SK-N-SH (cell line): ENCODE results near the gene GTF3C1. TPM values are rescaled to one million over a fixed set of nuclear protein-coding genes. Genes with fewer than 3 reads are reported as not detected.

ENCODE experiments used
- CTCF ChIA-PET: fragments of 300-600, 350-600 bp; formaldehyde crosslinking; extraction: SDS; loops from one replicate; lab custom pipeline; 2021; lab: Yijun Ruan, JAX
- POLR2A ChIA-PET: fragments of 350-600 bp; sonication (Branson Sonifier 250); formaldehyde crosslinking; extraction: SDS; loops from one replicate; lab custom pipeline; 2020; ENCODE audit warnings: antibody characterized with exemption, inconsistent platforms; lab: Yijun Ruan, JAX
- DNase-seq: peaks from one replicate; pipeline ENCODE4 v3.0.0; 2012
- H2AFZ ChIP-seq: fragments of 200-600 bp; sonication (generic); 2 replicates; pipeline ENCODE4 v1.8.1; 2016; ENCODE audit warnings: antibody characterized with exemption, mild to moderate bottlenecking, low read depth
- H3F3A ChIP-seq: fragments of 200-600 bp; sonication (generic); replicated peaks from 2 replicates; pipeline ENCODE3; 2016; ENCODE audit warnings: antibody characterized with exemption, mild to moderate bottlenecking; ENCODE audit not compliant: insufficient read depth
- H3K27ac ChIP-seq, 2 experiments: fragments of 200-500 bp in 1 of 2; fragments of 200-600 bp in 1 of 2; sonication (Bioruptor generic) in 1 of 2; sonication (generic), shearing (Covaris generic) in 1 of 2; 2 replicates each; pipeline versions ENCODE4 v1.5.1 to v1.6.1; 2014 to 2016; ENCODE audit warnings: low read depth in 2 of 2, inconsistent platforms in 1 of 2, low read length in 1 of 2, mild to moderate bottlenecking in 1 of 2, mixed read lengths in 1 of 2
- H3K27me3 ChIP-seq: fragments of 200-600 bp; sonication (generic), shearing (Covaris generic); 2 replicates; pipeline ENCODE4 v1.6.1; 2016; ENCODE audit warnings: mixed run types; ENCODE audit not compliant: insufficient read depth
- H3K36me3 ChIP-seq, 2 experiments: fragments of 200-500 bp in 1 of 2; fragments of 200-600 bp in 1 of 2; sonication (Bioruptor generic) in 1 of 2; sonication (generic) in 1 of 2; replicated peaks in 1 of 2; 2 replicates each; pipeline versions ENCODE3 to v1.5.1; 2014 to 2016; ENCODE audit warnings: low read length in 1 of 2, mild to moderate bottlenecking in 1 of 2; ENCODE audit not compliant: insufficient read depth in 2 of 2, control insufficient read depth in 1 of 2
- H3K4me1 ChIP-seq, 2 experiments: fragments of 200-500 bp in 1 of 2; fragments of 200-600 bp in 1 of 2; sonication (Bioruptor generic) in 1 of 2; sonication (generic), shearing (Covaris generic) in 1 of 2; 2 replicates each; pipeline versions ENCODE4 v1.5.1 to v1.6.1; 2014 to 2016; ENCODE audit warnings: low read depth in 1 of 2, low read length in 1 of 2, mixed run types in 1 of 2; ENCODE audit not compliant: insufficient read depth in 2 of 2, control insufficient read depth in 1 of 2
- H3K4me2 ChIP-seq: fragments of 200-600 bp; sonication (generic), shearing (Covaris generic); 2 replicates; pipeline ENCODE4 v1.6.1; 2017; ENCODE audit warnings: mixed run types
- H3K4me3 ChIP-seq, 2 experiments: fragments of 200-500 bp in 1 of 2; fragments of 200-600 bp in 1 of 2; sonication (Bioruptor generic) in 1 of 2; sonication (generic), shearing (Covaris generic) in 1 of 2; 2 replicates each; pipeline versions ENCODE4 v1.5.1 to v1.8.1; 2014 to 2016; ENCODE audit warnings: low read depth in 2 of 2, inconsistent platforms in 1 of 2, low read length in 1 of 2, mild to moderate bottlenecking in 1 of 2, mixed read lengths in 1 of 2, moderate library complexity in 1 of 2
- H3K79me2 ChIP-seq: fragments of 200-600 bp; sonication (generic); 2 replicates; pipeline ENCODE4 v1.8.1; 2017; ENCODE audit warnings: mild to moderate bottlenecking; ENCODE audit not compliant: insufficient read depth
- H3K9ac ChIP-seq: fragments of 200-600 bp; sonication (generic); 2 replicates; pipeline ENCODE4 v1.6.1; 2017; ENCODE audit warnings: mixed run types
- H3K9me2 ChIP-seq: fragments of 200-600 bp; sonication (generic); 2 replicates; pipeline ENCODE4 v1.6.1; 2017; ENCODE audit warnings: mixed run types
- H3K9me3 ChIP-seq: fragments of 200-600 bp; sonication (generic); 2 replicates; pipeline ENCODE4 v1.6.1; 2017; ENCODE audit warnings: mixed run types, mild to moderate bottlenecking, moderate library complexity
- H4K20me1 ChIP-seq: fragments of 200-600 bp; sonication (generic); 2 replicates; pipeline ENCODE4 v1.6.1; 2017; ENCODE audit warnings: mild to moderate bottlenecking, mixed run types; ENCODE audit not compliant: insufficient read depth
- EP300 ChIP-seq, 2 experiments: IDR thresholded peaks; 2 replicates each; pipeline versions ENCODE4 v1.4.0 to v1.6.1; 2012; ENCODE audit warnings: borderline replicate concordance in 1 of 2, low read depth in 1 of 2, low read length in 1 of 2
- FOXJ3 ChIP-seq: sonication (generic); formaldehyde crosslinking; IDR thresholded peaks from 2 replicates; pipeline ENCODE4 v1.5.1; 2020; ENCODE audit warnings: mild to moderate bottlenecking, missing genetic modification reagents
- GATA2 ChIP-seq: sonication (generic); formaldehyde crosslinking; IDR thresholded peaks from 2 replicates; pipeline ENCODE4 v1.5.0; 2020; ENCODE audit warnings: mild to moderate bottlenecking, missing genetic modification reagents
- NRF1 ChIP-seq: IDR thresholded peaks from 2 replicates; pipeline ENCODE4 v1.6.1; 2012; ENCODE audit warnings: low read depth, mild to moderate bottlenecking, low read length
- SIN3A ChIP-seq: IDR thresholded peaks from 2 replicates; pipeline ENCODE4 v1.6.1; 2012; ENCODE audit warnings: low read depth, mild to moderate bottlenecking, low read length, moderate library complexity, borderline replicate concordance
- SMC3 ChIP-seq: IDR thresholded peaks from 2 replicates; pipeline ENCODE4 v1.6.1; 2012; ENCODE audit warnings: low read depth, low read length, improper control_type of control experiment
- TCF12 ChIP-seq: IDR thresholded peaks from 2 replicates; pipeline ENCODE4 v1.4.0; 2012
- WGBS: methylation state at CpG from one replicate; pipeline ENCODE4 v1.1.6; 2017; ENCODE audit warnings: low lambda C conversion rate; 5-methylcytosine and 5-hydroxymethylcytosine counted together
- polyA plus RNA-seq, 3 experiments: library from polyadenylated mRNA; depleted of rRNA; stranded (reverse); fragments of >200 nt; gene quantifications; 2 replicates each; pipeline ENCODE4 v1.2.3, GENCODE V29; 2012
- TF ChIP-seq, protein P1 (sequence below): IDR thresholded peaks from 2 replicates; pipeline ENCODE4; 2012
- TF ChIP-seq, protein P2 (sequence below): IDR thresholded peaks from 2 replicates; pipeline ENCODE4 v1.4.0; 2012; ENCODE audit warnings: low read depth, borderline replicate concordance

The GTF3C1 gene
- polyA plus RNA-seq, 1 of the 3 experiments (the other 2 are of a cell fraction), result 47.2 TPM

DNA sequence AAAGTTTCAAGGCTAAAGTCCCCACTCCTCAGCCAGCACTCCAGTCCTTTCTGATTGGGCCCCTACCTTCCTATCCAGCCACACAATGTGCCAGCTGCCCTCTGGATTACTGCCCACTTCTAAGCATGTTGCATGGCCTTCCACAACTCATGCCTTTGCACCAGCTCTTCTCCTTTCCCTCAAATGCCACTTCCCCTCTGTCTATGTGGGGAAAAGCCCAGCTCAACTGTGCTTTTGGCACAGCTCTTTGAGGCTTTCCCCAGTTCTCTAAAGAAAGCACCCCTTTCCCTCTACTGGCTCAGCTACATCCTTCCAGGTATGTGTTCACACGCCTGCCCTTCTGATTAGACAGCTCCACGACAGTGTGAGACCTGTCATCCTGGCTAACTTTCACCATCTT is 18.5 kb downstream of the GTF3C1 start:
- no peaks in the 10 kb centered on the region for H3K9me2 ChIP-seq
- H3K27me3 ChIP-seq, result no peaks in the 10 kb centered on the region
- no peak overlapping the region for H2AFZ ChIP-seq
- ChIA-PET CTCF (interaction anchor here (1.5 kb wide), 1 partner anchor 14 kb away, joined by 3 read pairs; no protein-coding TSS in a partner anchor), POLR2A (interaction anchor here (0.8 to 0.9 kb wide), 2 partner anchors 12 to 349 kb away, joined by 3 read pairs; no protein-coding TSS in a partner anchor)
- H3K79me2 ChIP-seq, result no peaks in the 10 kb centered on the region
- H3K27ac ChIP-seq, result no peak overlapping the region
- 0 out of 2 replicates have a peak, but pooled peaks cover 4% of the 10 kb centered on the region for H4K20me1 ChIP-seq
- peaks cover 55 to 66% of the 10 kb centered on the region in 2 experiments for H3K36me3 ChIP-seq
- peaks cover 4% of the 10 kb centered on the region for H3F3A ChIP-seq
- DNase-seq, result no peak
- H3K9me3 ChIP-seq, result no peaks in the 10 kb centered on the region
- 95% methylated on average over 2 of the region's 2 CpGs for WGBS
- H3K4me2 ChIP-seq, result no peak overlapping the region
- H3K4me1 ChIP-seq, result no peaks in the 10 kb centered on the region
- H3K9ac ChIP-seq, result no peak overlapping the region
- H3K4me3 ChIP-seq, result no peak overlapping the region
- no peak for TF ChIP-seq SMC3
- TF ChIP-seq, protein P1, sequence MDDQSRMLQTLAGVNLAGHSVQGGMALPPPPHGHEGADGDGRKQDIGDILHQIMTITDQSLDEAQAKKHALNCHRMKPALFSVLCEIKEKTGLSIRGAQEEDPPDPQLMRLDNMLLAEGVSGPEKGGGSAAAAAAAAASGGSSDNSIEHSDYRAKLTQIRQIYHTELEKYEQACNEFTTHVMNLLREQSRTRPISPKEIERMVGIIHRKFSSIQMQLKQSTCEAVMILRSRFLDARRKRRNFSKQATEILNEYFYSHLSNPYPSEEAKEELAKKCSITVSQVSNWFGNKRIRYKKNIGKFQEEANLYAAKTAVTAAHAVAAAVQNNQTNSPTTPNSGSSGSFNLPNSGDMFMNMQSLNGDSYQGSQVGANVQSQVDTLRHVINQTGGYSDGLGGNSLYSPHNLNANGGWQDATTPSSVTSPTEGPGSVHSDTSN, result no peak

DNA sequence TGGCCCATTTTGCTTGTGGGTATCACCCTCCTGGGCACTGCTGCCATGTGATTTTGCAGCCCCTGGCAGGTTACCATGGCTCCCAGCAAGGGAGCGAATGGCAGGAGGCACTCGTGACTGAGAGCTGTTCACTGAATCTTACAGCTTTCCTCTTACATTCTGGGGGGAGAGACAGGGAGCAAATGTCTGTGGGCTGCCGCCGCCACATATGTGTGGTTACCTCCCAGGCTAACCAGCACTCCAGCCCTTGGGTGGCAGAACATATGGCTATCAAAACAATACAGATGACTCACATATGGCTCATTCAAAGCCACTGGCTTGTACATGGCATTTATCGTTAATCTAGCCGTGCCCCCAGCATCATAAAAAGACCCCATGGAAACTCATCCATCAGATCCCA is 19.8 kb downstream of the GTF3C1 start:
- no peak for TF ChIP-seq NRF1
- TF ChIP-seq EP300 (IDR thresholded peaks at IDR 0.05; ENCODE audit: borderline replicate concordance in 1 of 2, low read depth in 1 of 2, low read length in 1 of 2), result no peak
- TF ChIP-seq SIN3A, result no peak
- no peak for TF ChIP-seq FOXJ3 (CRISPR knock-in tag)
- TF ChIP-seq, protein P1, result 0 out of 2 replicates have a peak, but pooled peaks have one; percentile 2
- no peak for TF ChIP-seq GATA2
- TF ChIP-seq, protein P2, sequence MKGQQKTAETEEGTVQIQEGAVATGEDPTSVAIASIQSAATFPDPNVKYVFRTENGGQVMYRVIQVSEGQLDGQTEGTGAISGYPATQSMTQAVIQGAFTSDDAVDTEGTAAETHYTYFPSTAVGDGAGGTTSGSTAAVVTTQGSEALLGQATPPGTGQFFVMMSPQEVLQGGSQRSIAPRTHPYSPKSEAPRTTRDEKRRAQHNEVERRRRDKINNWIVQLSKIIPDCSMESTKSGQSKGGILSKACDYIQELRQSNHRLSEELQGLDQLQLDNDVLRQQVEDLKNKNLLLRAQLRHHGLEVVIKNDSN, result no peak
- peak; percentile 28 for TF ChIP-seq TCF12
- Histone ChIP-seq H3K79me2 (no peaks in the 10 kb centered on the region), H3K9me2 (no peaks in the 10 kb centered on the region), H3K27ac (peak overlapping the region in 1 of 2 experiments; percentile 19; a peak in 2 of 4 replicates), H3K4me3 (no peak overlapping the region), H3K4me1 (no peaks in the 10 kb centered on the region), H3K4me2 (0 out of 2 replicates have a peak overlapping the region, but pooled peaks have one; percentile 16), H3K9ac (no peak overlapping the region), H3F3A (peaks cover 4% of the 10 kb centered on the region), H3K36me3 (peaks cover 52 to 75% of the 10 kb centered on the region in 2 experiments), H4K20me1 (0 out of 2 replicates have a peak, but pooled peaks cover 4% of the 10 kb centered on the region), H3K9me3 (no peaks in the 10 kb centered on the region), H2AFZ (no peak overlapping the region), H3K27me3 (no peaks in the 10 kb centered on the region)
- ChIA-PET CTCF (interaction anchor here (1.5 kb wide), 1 partner anchor 13 kb away, joined by 3 read pairs; no protein-coding TSS in a partner anchor), POLR2A (no interaction called here)
- WGBS, result 71% methylated on average over 6 of the region's 6 CpGs
- DNase-seq, result no peak
